AG09319 (cell line): ENCODE measurements around the gene RAB34.
"Not testable (repeated sequence)": the region's sequence is repeated elsewhere in the genome, so short reads cannot be mapped to it uniquely, and the experiment has no call there.

ENCODE experiments used
- DNase-seq: peaks from one replicate; pipeline ENCODE4 v3.0.0-alpha.2; 2010; ENCODE audit warnings: low read depth; ENCODE audit errors: extremely low read depth
- TF ChIP-seq, protein P1 (sequence below): IDR thresholded peaks from 2 replicates; pipeline ENCODE4 v1.5.1; 2011; ENCODE audit warnings: low read depth, mild to moderate bottlenecking, inconsistent platforms, low read length, moderate library complexity

Gene RAB34

GRCh38 chr17:28723159-28723835 lies 5.6 kb upstream of the RAB34 start:
- TF ChIP-seq, protein P1, sequence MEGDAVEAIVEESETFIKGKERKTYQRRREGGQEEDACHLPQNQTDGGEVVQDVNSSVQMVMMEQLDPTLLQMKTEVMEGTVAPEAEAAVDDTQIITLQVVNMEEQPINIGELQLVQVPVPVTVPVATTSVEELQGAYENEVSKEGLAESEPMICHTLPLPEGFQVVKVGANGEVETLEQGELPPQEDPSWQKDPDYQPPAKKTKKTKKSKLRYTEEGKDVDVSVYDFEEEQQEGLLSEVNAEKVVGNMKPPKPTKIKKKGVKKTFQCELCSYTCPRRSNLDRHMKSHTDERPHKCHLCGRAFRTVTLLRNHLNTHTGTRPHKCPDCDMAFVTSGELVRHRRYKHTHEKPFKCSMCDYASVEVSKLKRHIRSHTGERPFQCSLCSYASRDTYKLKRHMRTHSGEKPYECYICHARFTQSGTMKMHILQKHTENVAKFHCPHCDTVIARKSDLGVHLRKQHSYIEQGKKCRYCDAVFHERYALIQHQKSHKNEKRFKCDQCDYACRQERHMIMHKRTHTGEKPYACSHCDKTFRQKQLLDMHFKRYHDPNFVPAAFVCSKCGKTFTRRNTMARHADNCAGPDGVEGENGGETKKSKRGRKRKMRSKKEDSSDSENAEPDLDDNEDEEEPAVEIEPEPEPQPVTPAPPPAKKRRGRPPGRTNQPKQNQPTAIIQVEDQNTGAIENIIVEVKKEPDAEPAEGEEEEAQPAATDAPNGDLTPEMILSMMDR: no peak
- no peak for DNase-seq

GRCh38 chr17:28722417-28723158 lies 4.9 kb upstream of the RAB34 start:
- TF ChIP-seq, protein P1: no peak

GRCh38 chr17:28720997-28721329 lies 3.3 kb upstream of the RAB34 start:
- DNase-seq: not testable (repeated sequence)

More at GRCh38 chr17:28722417-28723158, 4.9 kb upstream of the RAB34 start:
- no peak for DNase-seq

GRCh38 chr17:28720247-28720996 lies 2.8 kb upstream of the RAB34 start:
- DNase-seq: no peak
- TF ChIP-seq, protein P1: no peak; the same call in 1 of the 2 replicates

- DNase-seq: no peak
Observed at GRCh38 chr17:28719021-28719433, 1.4 kb upstream of the RAB34 start.

GRCh38 chr17:28718333-28719020 lies 809 bp upstream of the RAB34 start:
- TF ChIP-seq, protein P1: no peak
- DNase-seq: no peak

More at GRCh38 chr17:28719021-28719433, 1.4 kb upstream of the RAB34 start:
- TF ChIP-seq, protein P1: no peak

DNA sequence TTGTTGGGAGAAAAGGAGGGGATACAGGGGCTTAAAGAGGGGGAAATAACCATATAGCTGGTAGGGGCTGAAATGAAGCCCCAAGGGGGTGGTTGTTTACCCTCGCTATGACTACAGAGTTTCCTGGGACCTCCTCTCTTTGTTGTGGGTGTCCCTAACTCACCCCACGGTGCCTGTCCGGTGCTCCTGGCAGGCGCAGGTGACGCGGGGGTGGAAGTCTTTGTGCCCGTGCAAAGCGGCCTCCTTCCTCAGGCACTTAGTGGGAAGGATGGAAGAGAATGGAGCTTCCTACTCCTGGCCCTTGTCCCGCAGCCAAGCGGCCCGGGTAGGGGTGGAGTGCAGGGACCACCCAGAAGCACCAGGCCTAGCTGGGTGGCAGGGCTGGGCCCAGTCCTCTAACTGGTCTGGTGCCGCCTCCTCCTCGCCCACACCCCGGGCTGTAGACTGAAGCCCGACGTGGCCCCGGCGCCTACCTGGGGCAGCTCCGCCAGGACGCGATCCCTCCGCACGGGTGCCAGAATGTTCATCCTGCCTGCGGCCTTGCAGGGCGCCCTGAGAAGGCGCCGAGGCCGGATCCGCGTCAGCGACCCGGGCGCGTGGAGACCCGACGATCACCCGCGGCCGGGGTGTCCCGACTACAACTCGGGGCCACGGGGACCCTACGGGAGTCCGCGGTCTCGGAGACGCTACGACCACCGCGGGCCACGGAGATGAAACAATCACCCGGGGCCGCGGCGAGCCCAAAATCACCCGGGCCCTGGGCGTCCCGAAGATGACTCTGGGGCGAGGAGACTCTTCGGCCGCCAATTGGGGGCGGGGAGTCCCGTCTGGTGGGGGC lies 709 bp downstream of the RAB34 start:
- TF ChIP-seq, protein P1: no peak
- no peak for DNase-seq
